Activated B cell treated with CpG ODN at 0.5 μM for 24 hours (primary cell): Measurements from ENCODE around the gene ANGPTL4. TPM values are rescaled to one million over a fixed set of nuclear protein-coding genes. Genes with fewer than 3 reads are reported as not detected.
A peak's percentile ranks its signal among the peaks of the same experiment; 100 is the strongest.

Source experiments
- ATAC-seq: fragments of 200-7000 bp; cut with Tn5 transposase; one replicate; pipeline ENCODE4 v1.10.0; 2021; ENCODE audit warnings: low read depth, mild to moderate bottlenecking, moderate library complexity
- CTCF ChIA-PET: fragments of 350-600 bp; sonication (Branson Sonifier 250); formaldehyde crosslinking; loops from one replicate; lab custom pipeline; 2021; ENCODE audit warnings: antibody characterized with exemption; lab: Charles Lee
- POLR2A ChIA-PET: fragments of 350-600 bp; sonication (Branson Sonifier 250); formaldehyde crosslinking; loops from one replicate; lab custom pipeline; 2021; ENCODE audit warnings: antibody characterized with exemption; lab: Charles Lee
- DNase-seq: peaks from one replicate; pipeline ENCODE4 v3.0.0; 2022
- H3K27ac Mint-ChIP-seq: one replicate; pipeline ENCODE4 v1.8.0; 2020; ENCODE audit warnings: mixed read lengths
- H3K27me3 Mint-ChIP-seq: one replicate; pipeline ENCODE4 v1.8.0; 2021; ENCODE audit warnings: mixed read lengths
- H3K36me3 Mint-ChIP-seq: one replicate; pipeline ENCODE4 v1.8.0; 2021; ENCODE audit warnings: low read depth, mixed read lengths
- H3K4me1 Mint-ChIP-seq: one replicate; pipeline ENCODE4 v1.8.0; 2021; ENCODE audit warnings: mixed read lengths
- H3K4me3 Mint-ChIP-seq: one replicate; pipeline ENCODE4 v1.8.0; 2020; ENCODE audit warnings: mild to moderate bottlenecking, mixed read lengths
- H3K9me3 Mint-ChIP-seq: one replicate; pipeline ENCODE4 v1.8.0; 2020; ENCODE audit warnings: mixed read lengths
- CTCF ChIP-seq: fragments of 200-600 bp; IDR thresholded peaks from one replicate; pipeline ENCODE4 v1.8.0; 2022; ENCODE audit warnings: antibody characterized with exemption, mild to moderate bottlenecking
- intact Hi-C: fragments of 100-400 bp; cut with micrococcal nuclease; formaldehyde crosslinking; loops from one replicate; pipeline ENCODE4 v1.15.1; 2024
- total RNA-seq: library from RNA; stranded (reverse); gene quantifications from 2 replicates; pipeline ENCODE4 v1.2.3, GENCODE V29; 2022

ANGPTL4 gene
- total RNA-seq, 1 donor from 2014 or later: not detected

GRCh38 chr19:8393192-8393870, 29.4 kb downstream of the ANGPTL4 start:
- no peak for TF ChIP-seq CTCF
- no peak for ATAC-seq
- CTCF ChIA-PET: interaction anchor here (1.2 kb wide), 1 partner anchor 186 kb away, joined by 4 read pairs; no protein-coding TSS in a partner anchor
- H3K4me1 Mint-ChIP-seq: peaks cover 40% of the 10 kb centered on the region
- peaks cover 26% of the 10 kb centered on the region for H3K36me3 Mint-ChIP-seq
- no peaks in the 10 kb centered on the region for H3K27me3 Mint-ChIP-seq
- H3K27ac Mint-ChIP-seq: no peak overlapping the region
- POLR2A ChIA-PET: no interaction called here
- intact Hi-C loops: loop anchor here (5.0 to 10.0 kb wide), 2 partner anchors 51 to 129 kb away; partner anchors contain the start of gene KANK3
- no peak for DNase-seq
- no peak overlapping the region for H3K4me3 Mint-ChIP-seq
- no peaks in the 10 kb centered on the region for H3K9me3 Mint-ChIP-seq

DNA sequence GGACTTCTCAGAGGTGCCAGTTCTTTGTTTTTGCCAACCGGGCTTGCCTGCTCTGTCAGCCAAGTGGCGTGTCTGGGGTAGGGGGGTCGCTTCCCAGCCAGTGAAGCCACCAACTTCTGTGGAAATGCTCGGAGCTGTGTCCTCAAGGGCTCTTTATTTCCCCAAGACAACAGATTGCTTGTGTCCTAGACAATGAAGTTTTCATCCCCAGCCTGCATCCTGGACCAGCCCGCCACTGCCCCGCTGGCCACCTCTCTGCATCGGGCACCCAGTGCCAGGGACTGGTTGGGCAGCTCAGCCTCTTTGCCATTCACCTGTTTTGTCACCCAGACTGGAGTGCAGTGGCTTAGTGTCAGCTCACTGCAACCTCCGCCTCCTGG, 29.9 kb downstream of the ANGPTL4 start:
- no peak overlapping the region for H3K4me3 Mint-ChIP-seq

GRCh38 chr19:8395621-8396082, 31.7 kb downstream of the ANGPTL4 start:
- H3K27ac Mint-ChIP-seq: no peak overlapping the region
- no peak for TF ChIP-seq CTCF
- peaks cover 35% of the 10 kb centered on the region for H3K36me3 Mint-ChIP-seq
- no peak overlapping the region for H3K4me3 Mint-ChIP-seq
- POLR2A ChIA-PET: no interaction called here
- intact Hi-C loops: loop anchor here (1.0 to 10.0 kb wide), 3 partner anchors 41 to 237 kb away; no protein-coding TSS in a partner anchor
- peaks cover 36% of the 10 kb centered on the region for H3K4me1 Mint-ChIP-seq
- ATAC-seq: no peak
- DNase-seq: no peak
- CTCF ChIA-PET: no interaction called here
- H3K9me3 Mint-ChIP-seq: no peaks in the 10 kb centered on the region
- H3K27me3 Mint-ChIP-seq: no peaks in the 10 kb centered on the region

More for the DNA sequence above, 29.9 kb downstream of the ANGPTL4 start:
- CTCF ChIA-PET: interaction anchor here (1.2 kb wide), 1 partner anchor 186 kb away, joined by 4 read pairs; no protein-coding TSS in a partner anchor
- peaks cover 26% of the 10 kb centered on the region for H3K36me3 Mint-ChIP-seq
- H3K4me1 Mint-ChIP-seq: peaks cover 40% of the 10 kb centered on the region
- no peak for TF ChIP-seq CTCF
- no peaks in the 10 kb centered on the region for H3K9me3 Mint-ChIP-seq
- no peak for DNase-seq
- ATAC-seq: no peak
- H3K27me3 Mint-ChIP-seq: no peaks in the 10 kb centered on the region
- H3K27ac Mint-ChIP-seq: no peak overlapping the region
- intact Hi-C loops: loop anchor here (5.0 to 10.0 kb wide), 2 partner anchors 52 to 129 kb away; partner anchors contain the start of gene KANK3
- POLR2A ChIA-PET: no interaction called here

DNA sequence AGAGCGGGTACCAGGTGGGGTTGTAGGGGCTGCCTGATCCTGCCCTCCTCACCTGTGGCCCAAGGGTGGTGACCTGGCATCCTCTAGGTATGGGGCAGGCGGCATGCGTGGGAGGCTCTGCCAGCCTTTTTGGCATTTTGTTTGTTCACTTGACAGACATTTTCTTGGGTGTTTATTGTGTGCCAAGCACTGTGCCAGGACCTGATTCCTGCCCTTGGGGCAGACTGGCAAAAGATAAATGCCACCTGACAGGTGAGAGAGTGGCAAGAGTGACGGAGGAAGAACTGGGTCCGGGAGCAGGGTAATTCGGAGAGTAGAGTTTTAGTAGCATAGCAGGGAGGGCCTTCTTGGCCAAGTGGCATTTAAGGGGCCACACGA, 32.2 kb downstream of the ANGPTL4 start:
- TF ChIP-seq CTCF: no peak
- peak overlapping the region; percentile 30 for H3K27ac Mint-ChIP-seq

GRCh38 chr19:8396563-8397203, 32.7 kb downstream of the ANGPTL4 start:
- Mint-ChIP-seq H3K9me3 (no peaks in the 10 kb centered on the region), H3K4me1 (peaks cover 27% of the 10 kb centered on the region), H3K36me3 (peaks cover 37% of the 10 kb centered on the region), H3K4me3 (no peak overlapping the region), H3K27me3 (no peaks in the 10 kb centered on the region), H3K27ac (peak overlapping the region; percentile 50)
- CTCF ChIA-PET: no interaction called here
- POLR2A ChIA-PET: no interaction called here
- intact Hi-C loops: loop anchor here (1.0 to 10.0 kb wide), 3 partner anchors 42 to 238 kb away; no protein-coding TSS in a partner anchor
- no peak for TF ChIP-seq CTCF
- ATAC-seq (peak; percentile 96), DNase-seq (peak; percentile 46)

More for the DNA sequence above, 32.2 kb downstream of the ANGPTL4 start:
- DNase-seq (no peak), ATAC-seq (no peak)
- Mint-ChIP-seq H3K27me3 (no peaks in the 10 kb centered on the region), H3K36me3 (peaks cover 35% of the 10 kb centered on the region), H3K4me3 (no peak overlapping the region), H3K4me1 (peaks cover 31% of the 10 kb centered on the region), H3K9me3 (no peaks in the 10 kb centered on the region)
- CTCF ChIA-PET: no interaction called here
- POLR2A ChIA-PET: no interaction called here
- intact Hi-C loops: loop anchor here (1.0 to 10.0 kb wide), 3 partner anchors 42 to 238 kb away; no protein-coding TSS in a partner anchor
